ENCODE measurements around the gene PCP2. TPM values are rescaled to one million over a fixed set of nuclear protein-coding genes. Genes with fewer than 3 reads are reported as not detected.

PCP2 gene
- total RNA-seq (2016; rRNA removed; fragmentation: Illumina TruSeq; extraction: Trizol) (0.80 TPM in 1 of 2 replicates, not detected in the other), polyA plus RNA-seq (2011; rRNA removed) (0.62 and 0.82 TPM in 2 replicates), polyA minus RNA-seq (2011; rRNA and poly(A)+ RNA removed; ENCODE audit: low replicate concordance) (0.20 TPM in 1 of 2 replicates, not detected in the other), Bru-seq, nascent RNA (percentile 32 among the genes with signal in this experiment), BruChase-seq, experiment 1, labeled RNA remaining after a 6-hour chase (percentile 41 among the genes with signal in this experiment), BruChase-seq, experiment 2, labeled RNA remaining after a 2-hour chase (percentile 20 among the genes with signal in this experiment)
- total RNA-seq (2016; cell fraction: cytosol; rRNA removed; fragmentation: Illumina TruSeq; extraction: Trizol; ENCODE audit: low read depth) = not detected in 2 replicates
- total RNA-seq (2016; cell fraction: insoluble cytoplasmic fraction; rRNA removed; fragmentation: Illumina TruSeq; extraction: Trizol) = 0.35 TPM in 1 of 2 replicates, not detected in the other
- total RNA-seq (2016; cell fraction: membrane; rRNA removed; fragmentation: Illumina TruSeq; extraction: Trizol) = not detected in 2 replicates
- total RNA-seq (2016; cell fraction: nucleus; rRNA removed; fragmentation: Illumina TruSeq; extraction: Trizol) = not detected in 2 replicates
- polyA plus RNA-seq (2011; cell fraction: cytosol; rRNA removed) = 0.15 and 0.28 TPM in 2 replicates
- polyA plus RNA-seq (2011; cell fraction: nucleus; rRNA removed) = 3.9 and 7.6 TPM in 2 replicates
- polyA plus RNA-seq (2012) = 1.8 TPM in 1 of 2 replicates, not detected in the other
- not detected in 2 replicates for polyA plus RNA-seq (2016; cell fraction: cytosol; fragmentation: Illumina TruSeq; extraction: Trizol; ENCODE audit: low read depth)
- polyA plus RNA-seq (2016; cell fraction: insoluble cytoplasmic fraction; fragmentation: Illumina TruSeq; extraction: Trizol; ENCODE audit: low read depth) = not detected in 2 replicates
- not detected in 2 replicates for polyA plus RNA-seq (2016; cell fraction: membrane; fragmentation: Illumina TruSeq; extraction: Trizol; ENCODE audit: low read depth)
- 1.4 and 1.7 TPM in 2 replicates for polyA plus RNA-seq (2016; cell fraction: nucleus; fragmentation: Illumina TruSeq; extraction: Trizol; ENCODE audit: insufficient read depth, low read depth)
- not detected in 2 replicates for polyA minus RNA-seq (2011; cell fraction: cytosol; rRNA and poly(A)+ RNA removed)
- polyA minus RNA-seq (2011; cell fraction: nucleus; rRNA and poly(A)+ RNA removed) = not detected in 2 replicates
- long read RNA-seq, experiment 1 = 0 reads
- long read RNA-seq, experiment 2 = 0 reads

DNA sequence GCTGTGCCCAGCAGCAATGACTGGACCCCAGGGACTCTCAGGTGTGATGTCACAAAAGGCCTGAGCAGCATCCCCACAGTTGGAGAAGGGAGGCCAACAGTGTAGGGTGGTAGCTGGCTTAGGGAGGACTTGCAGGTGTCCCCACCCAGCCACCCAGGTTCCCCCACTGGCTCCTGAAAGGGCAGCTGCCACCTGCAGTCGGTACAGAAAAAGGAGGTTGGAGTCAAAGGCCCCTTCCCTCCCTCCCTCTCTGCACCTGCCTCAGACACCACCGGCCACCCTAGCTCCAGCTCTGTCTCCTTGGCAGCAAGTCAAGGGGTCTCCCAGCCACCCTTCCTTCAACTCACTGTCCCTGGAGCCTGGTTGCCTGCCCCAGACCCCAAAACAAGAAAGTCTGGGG lies at the start of gene PCP2:
Gene PCP2, minus strand, starts transcription at position 22 of the 400 bp plus-strand sequence. CDS start 262 bp downstream, outside the sequence.
- TF ChIP-seq MAFF (IDR thresholded peaks at IDR 0.05; ENCODE audit: low read depth, low read length) (no peak), ZNF256 (CRISPR knock-in tag; conservative IDR thresholded peaks at IDR 0.05) (no peak)
- no peak for ATAC-seq
- no TSS peak for BruUV-seq (replicated peaks)
- Histone ChIP-seq H3K27me3 (ENCODE audit: control insufficient read depth in 1 of 2, insufficient read depth in 2 of 2, low read length in 2 of 2) (no peaks in the 10 kb centered on the region; a peak in 1 of 5 replicates), H4K20me1 (ENCODE audit: insufficient read depth, low read length) (no peaks in the 10 kb centered on the region), H3K4me1 (ENCODE audit: insufficient read depth, low read length) (peaks cover 32% of the 10 kb centered on the region), H2AFZ (ENCODE audit: low read length) (no peak within 1 kb of the TSS), H3K9ac (ENCODE audit: insufficient read depth, low read depth, low read length) (no peak within 1 kb of the TSS), H3K79me2 (ENCODE audit: insufficient read depth, low read length) (peaks cover 26% of the 10 kb centered on the region), H3K36me3 (replicated peaks in 1 of 2; ENCODE audit: control insufficient read depth in 1 of 2, insufficient read depth in 2 of 2, low read length in 2 of 2) (peaks cover 0 to 1% of the 10 kb centered on the region in 2 experiments; a peak in 1 of 5 replicates), H3K4me3 (replicated peaks in 1 of 3; ENCODE audit: insufficient read depth in 1 of 3, low read depth in 2 of 3, low read length in 3 of 3) (no peak within 1 kb of the TSS), H3K9me3 (ENCODE audit: low read length) (no peaks in the 10 kb centered on the region), H3K4me2 (ENCODE audit: low read depth, low read length) (no peak within 1 kb of the TSS), H3K27ac (ENCODE audit: extremely low read length, insufficient read depth, low read length) (no peak within 1 kb of the TSS)
- 29% methylated on average over 2 of the region's 2 CpGs for WGBS (ENCODE audit: low lambda C conversion rate)
- intact Hi-C loops (cut with micrococcal nuclease; ENCODE audit: unreplicated experiment) = no loop called here
- no peak for FAIRE-seq
- no peak for DNase-seq (ENCODE audit: low spot score)
- CTCF ChIA-PET (ENCODE audit: low intra/inter-chr PET ratio, low total read pairs) = no interaction called here
- POLR2A ChIA-PET = interaction anchor here (1.2 to 1.5 kb wide), 2 partner anchors 10 to 15 kb away, joined by 3 to 4 read pairs; no protein-coding TSS in a partner anchor
- in situ Hi-C loops (cut with HindIII; ENCODE audit: extremely low pct_ligation_motif_present, low pct_unique_long_range_greater_than_20kb) = no loop called here
